KMS-11 (cell line): ENCODE results near the gene SNCB.

ENCODE experiments used
- H2AFZ ChIP-seq: fragments of 200-600 bp; sonication (generic); 2 replicates; pipeline ENCODE4 v1.6.1; 2016; ENCODE audit warnings: antibody characterized with exemption, mixed run types, low read depth
- H3K27ac ChIP-seq: fragments of 200-600 bp; sonication (generic); 2 replicates; pipeline ENCODE4 v1.6.1; 2016; ENCODE audit warnings: mild to moderate bottlenecking, mixed run types
- H3K27me3 ChIP-seq: fragments of 200-600 bp; sonication (generic); 2 replicates; pipeline ENCODE4 v1.6.1; 2017; ENCODE audit warnings: mild to moderate bottlenecking, low read depth, mixed run types, moderate library complexity; ENCODE audit not compliant: insufficient read depth
- H3K36me3 ChIP-seq: fragments of 200-600 bp; sonication (generic); 2 replicates; pipeline ENCODE4 v1.6.1; 2017; ENCODE audit warnings: mild to moderate bottlenecking, mixed run types; ENCODE audit not compliant: insufficient read depth
- H3K4me1 ChIP-seq: fragments of 200-600 bp; sonication (generic); 2 replicates; pipeline ENCODE4 v1.6.1; 2016; ENCODE audit warnings: mild to moderate bottlenecking, low read depth, mixed run types; ENCODE audit not compliant: poor library complexity, severe bottlenecking
- H3K4me2 ChIP-seq: fragments of 200-600 bp; sonication (generic); 2 replicates; pipeline ENCODE4 v1.7.0; 2016; ENCODE audit warnings: mild to moderate bottlenecking, mixed run types
- H3K4me3 ChIP-seq: fragments of 200-600 bp; sonication (generic); IDR thresholded peaks from 2 replicates; pipeline ENCODE4 v1.6.1; 2017; ENCODE audit warnings: low read depth, low read length, mixed read lengths; ENCODE audit not compliant: insufficient read depth
- H3K79me2 ChIP-seq: fragments of 200-600 bp; sonication (generic); 2 replicates; pipeline ENCODE4 v1.6.1; 2016; ENCODE audit warnings: low read depth, mixed run types; ENCODE audit not compliant: insufficient read depth
- H3K9ac ChIP-seq: fragments of 200-600 bp; sonication (generic); 2 replicates; pipeline ENCODE4 v1.6.1; 2016; ENCODE audit warnings: mild to moderate bottlenecking, mixed run types
- H4K20me1 ChIP-seq: fragments of 200-600 bp; sonication (generic); 2 replicates; pipeline ENCODE4 v1.6.1; 2016; ENCODE audit warnings: mild to moderate bottlenecking, mixed run types; ENCODE audit not compliant: insufficient read depth
- CTCF ChIP-seq: fragments of 200-600 bp; sonication (generic); conservative IDR thresholded peaks from 2 replicates; pipeline ENCODE4 v1.6.1; 2017; ENCODE audit warnings: low read depth, mild to moderate bottlenecking, antibody characterized with exemption, low read length, moderate library complexity, mixed read lengths

The SNCB gene

GRCh38 chr5:176581361-176581760, 49.0 kb downstream of the SNCB start:
- H3K36me3 ChIP-seq = no peaks in the 10 kb centered on the region
- no peaks in the 10 kb centered on the region for H3K27me3 ChIP-seq
- H4K20me1 ChIP-seq = no peaks in the 10 kb centered on the region
- H3K4me2 ChIP-seq = no peak overlapping the region
- H3K79me2 ChIP-seq = no peaks in the 10 kb centered on the region
- H3K27ac ChIP-seq = no peak overlapping the region
- no peaks in the 10 kb centered on the region for H3K4me1 ChIP-seq
- no peak overlapping the region for H2AFZ ChIP-seq
- no peak for TF ChIP-seq CTCF
- no peak overlapping the region for H3K4me3 ChIP-seq
- H3K9ac ChIP-seq = no peak overlapping the region

- Histone ChIP-seq H4K20me1 (no peaks in the 10 kb centered on the region), H3K4me1 (peaks cover under 1% of the 10 kb centered on the region), H3K36me3 (no peaks in the 10 kb centered on the region), H3K27me3 (no peaks in the 10 kb centered on the region), H3K9ac (no peak overlapping the region), H3K79me2 (no peaks in the 10 kb centered on the region), H2AFZ (no peak overlapping the region), H3K4me3 (no peak overlapping the region), H3K4me2 (no peak overlapping the region), H3K27ac (no peak overlapping the region)
- TF ChIP-seq CTCF = no peak
These were observed 51.0 kb downstream of the SNCB start for GRCh38 chr5:176579323-176579722.

- no peak overlapping the region for H3K4me2 ChIP-seq
These were observed 51.9 kb downstream of the SNCB start for GRCh38 chr5:176578391-176578808.

GRCh38 chr5:176577312-176578176, 52.8 kb downstream of the SNCB start:
- TF ChIP-seq CTCF = no peak
- H4K20me1 ChIP-seq = no peaks in the 10 kb centered on the region
- H2AFZ ChIP-seq = no peak overlapping the region
- H3K4me1 ChIP-seq = peaks cover 3% of the 10 kb centered on the region
- H3K4me2 ChIP-seq = no peak overlapping the region
- no peaks in the 10 kb centered on the region for H3K36me3 ChIP-seq
- no peak overlapping the region for H3K9ac ChIP-seq
- no peaks in the 10 kb centered on the region for H3K27me3 ChIP-seq
- H3K4me3 ChIP-seq = no peak overlapping the region
- H3K79me2 ChIP-seq = no peaks in the 10 kb centered on the region
- H3K27ac ChIP-seq = no peak overlapping the region

More at GRCh38 chr5:176578391-176578808, 51.9 kb downstream of the SNCB start:
- Histone ChIP-seq H3K79me2 (no peaks in the 10 kb centered on the region), H3K27me3 (no peaks in the 10 kb centered on the region), H3K27ac (no peak overlapping the region), H3K4me3 (no peak overlapping the region), H3K36me3 (no peaks in the 10 kb centered on the region), H3K9ac (no peak overlapping the region), H2AFZ (no peak overlapping the region), H4K20me1 (no peaks in the 10 kb centered on the region), H3K4me1 (peaks cover 3% of the 10 kb centered on the region)
- no peak for TF ChIP-seq CTCF
